Mesenchymal stem cell (in vitro differentiated cells and primary cell): ENCODE measurements around the gene VPS26C.

Experiments used
- DNase-seq: peaks from one replicate; pipeline ENCODE4 v3.0.0-alpha.2; 2013
- H2AFZ ChIP-seq: one replicate; pipeline ENCODE4 v1.6.1; 2013; ENCODE audit warnings: low read depth, mild to moderate bottlenecking, control low read depth, inconsistent platforms, low read length, moderate library complexity
- H2AK5ac ChIP-seq: 2 replicates; pipeline ENCODE4 v1.6.1; 2013; ENCODE audit warnings: low read length, moderate library complexity, mild to moderate bottlenecking, inconsistent platforms; ENCODE audit not compliant: severe bottlenecking
- H2BK120ac ChIP-seq: one replicate; pipeline ENCODE4 v1.6.1; 2013; ENCODE audit warnings: low read depth, mild to moderate bottlenecking, inconsistent platforms, low read length, moderate library complexity
- H2BK12ac ChIP-seq, 2 experiments: one replicate each; pipeline ENCODE4 v1.6.1; 2013; ENCODE audit warnings: inconsistent platforms in 2 of 2, low read length in 2 of 2, mild to moderate bottlenecking in 2 of 2, moderate library complexity in 2 of 2, control low read depth in 1 of 2
- H2BK15ac ChIP-seq: one replicate; pipeline ENCODE4 v1.6.1; 2013; ENCODE audit warnings: mild to moderate bottlenecking, low read depth, inconsistent platforms; ENCODE audit not compliant: poor library complexity, severe bottlenecking
- H2BK5ac ChIP-seq: 2 replicates; pipeline ENCODE4 v1.6.1; 2013; ENCODE audit warnings: low read depth, mild to moderate bottlenecking, low read length, control low read depth, inconsistent platforms; ENCODE audit not compliant: poor library complexity, severe bottlenecking
- H3K14ac ChIP-seq, 2 experiments: one replicate each; pipeline ENCODE4 v1.6.1; 2013; ENCODE audit warnings: inconsistent platforms in 2 of 2, low read length in 2 of 2, control low read depth in 1 of 2, mild to moderate bottlenecking in 1 of 2, moderate library complexity in 1 of 2
- H3K18ac ChIP-seq, 2 experiments: one replicate each; pipeline ENCODE4 v1.6.1; 2013; ENCODE audit warnings: inconsistent platforms in 2 of 2, low read length in 2 of 2, control low read depth in 1 of 2, low read depth in 1 of 2, mild to moderate bottlenecking in 1 of 2
- H3K23ac ChIP-seq, 2 experiments: one replicate each; pipeline ENCODE4 v1.6.1; 2013; ENCODE audit warnings: inconsistent platforms in 2 of 2, low read length in 2 of 2, mild to moderate bottlenecking in 2 of 2, moderate library complexity in 2 of 2, control low read depth in 1 of 2
- H3K27ac ChIP-seq: 2 replicates; pipeline ENCODE4 v1.5.1; 2013; ENCODE audit warnings: mild to moderate bottlenecking, moderate library complexity, low read length, control low read depth, inconsistent platforms; ENCODE audit not compliant: poor library complexity, severe bottlenecking
- H3K27me3 ChIP-seq, 2 experiments: 2 replicates each; pipeline versions ENCODE4 v1.6.1 to v1.7.0; 2013; ENCODE audit warnings: low read length in 2 of 2, mild to moderate bottlenecking in 2 of 2, moderate library complexity in 2 of 2, control low read depth in 1 of 2, inconsistent platforms in 1 of 2; ENCODE audit not compliant: control insufficient read depth in 1 of 2, insufficient read depth in 1 of 2
- H3K36me3 ChIP-seq, 2 experiments: 2 replicates each; pipeline versions ENCODE4 v1.6.1 to v1.7.0; 2013; ENCODE audit warnings: low read length in 2 of 2, control low read depth in 1 of 2, inconsistent platforms in 1 of 2, low read depth in 1 of 2, mild to moderate bottlenecking in 1 of 2; ENCODE audit not compliant: insufficient read depth in 2 of 2, control insufficient read depth in 1 of 2
- H3K4ac ChIP-seq, 2 experiments: one replicate each; pipeline ENCODE4 v1.6.1; 2013; ENCODE audit warnings: inconsistent platforms in 2 of 2, low read length in 2 of 2, mild to moderate bottlenecking in 2 of 2, moderate library complexity in 2 of 2, control low read depth in 1 of 2, low read depth in 1 of 2
- H3K4me1 ChIP-seq: 2 replicates; pipeline ENCODE4 v1.6.1; 2013; ENCODE audit warnings: low read depth, low read length, control low read depth; ENCODE audit not compliant: control insufficient read depth, insufficient read depth
- H3K4me2 ChIP-seq: 2 replicates; pipeline ENCODE4 v1.6.1; 2013; ENCODE audit warnings: low read length, mild to moderate bottlenecking, inconsistent platforms; ENCODE audit not compliant: poor library complexity, severe bottlenecking
- H3K4me3 ChIP-seq, 2 experiments: 2 replicates each; pipeline versions ENCODE4 v1.5.1 to v1.7.0; 2013; ENCODE audit warnings: low read length in 2 of 2, mild to moderate bottlenecking in 2 of 2, control low read depth in 1 of 2, low read depth in 1 of 2; ENCODE audit not compliant: insufficient read depth in 1 of 2
- H3K79me1 ChIP-seq: replicated peaks from 2 replicates; pipeline ENCODE4 v1.6.1; 2013; ENCODE audit warnings: mild to moderate bottlenecking, control low read depth, low read length, inconsistent platforms; ENCODE audit not compliant: poor library complexity, severe bottlenecking
- H3K9ac ChIP-seq: 2 replicates; pipeline ENCODE4 v1.7.0; 2013; ENCODE audit warnings: mild to moderate bottlenecking, low read length, moderate library complexity
- H3K9me3 ChIP-seq: 2 replicates; pipeline ENCODE4 v1.7.0; 2013; ENCODE audit warnings: mild to moderate bottlenecking, low read length; ENCODE audit not compliant: control insufficient read depth
- H4K8ac ChIP-seq: one replicate; pipeline ENCODE4 v1.6.1; 2013; ENCODE audit warnings: inconsistent platforms, mild to moderate bottlenecking, low read length, moderate library complexity
- H4K91ac ChIP-seq: one replicate; pipeline ENCODE4 v1.6.1; 2013; ENCODE audit warnings: mild to moderate bottlenecking, low read length, inconsistent platforms
- WGBS: methylation state at CpG from one replicate; pipeline ENCODE4 v1.1.7; 2013; ENCODE audit warnings: mixed read lengths; 5-methylcytosine and 5-hydroxymethylcytosine counted together

VPS26C gene

DNA sequence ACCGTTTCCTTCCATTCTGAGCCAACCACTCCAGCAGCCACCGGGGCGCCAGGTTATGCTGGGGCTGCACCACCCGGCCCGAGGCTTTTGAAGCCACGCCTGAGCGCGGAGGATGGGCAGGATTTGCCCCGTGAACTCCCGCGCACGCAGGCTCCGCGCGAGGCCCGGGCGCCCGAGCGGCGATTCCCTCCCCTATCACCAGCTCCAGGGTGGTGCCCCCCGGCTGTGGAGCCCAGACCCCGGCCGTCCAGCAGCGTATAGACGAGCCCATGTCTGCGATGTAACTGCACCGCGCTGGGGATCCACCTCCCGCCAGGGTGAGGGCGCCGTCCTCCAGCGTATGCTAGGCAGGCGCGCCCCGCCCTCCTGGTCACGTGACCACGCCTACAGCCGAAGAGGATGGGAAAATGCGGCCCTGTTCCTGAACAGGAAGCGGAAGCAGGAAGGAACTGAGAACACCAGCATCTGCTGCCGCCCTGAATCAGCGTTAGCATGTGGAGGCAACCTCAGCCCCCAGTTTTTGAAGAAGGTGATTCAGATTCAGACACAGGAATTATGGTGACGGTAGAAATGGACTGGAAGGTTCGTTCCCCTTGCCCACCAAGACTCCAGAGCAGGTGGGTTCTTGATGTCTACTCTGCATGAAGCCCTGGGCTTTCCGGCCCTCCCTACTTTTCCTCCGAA is 46.0 kb downstream of the VPS26C start:
- no peak overlapping the region for H2BK120ac ChIP-seq
- H3K27ac ChIP-seq = no peak overlapping the region
- no peaks in the 10 kb centered on the region for H3K27me3 ChIP-seq
- H3K9ac ChIP-seq = peak overlapping the region; percentile 93
- peaks cover 8% of the 10 kb centered on the region for H3K79me1 ChIP-seq
- DNase-seq = peak; percentile 72
- peak overlapping the region; percentile 9 to 91 for H3K4me3 ChIP-seq
- H2BK15ac ChIP-seq = no peak overlapping the region
- no peak overlapping the region for H2AK5ac ChIP-seq
- H3K4me2 ChIP-seq = peak overlapping the region; percentile 45
- peak overlapping the region; percentile 16 to 56 for H3K18ac ChIP-seq
- H3K9me3 ChIP-seq = no peaks in the 10 kb centered on the region
- H4K8ac ChIP-seq = peak overlapping the region; percentile 66
- no peak overlapping the region for H4K91ac ChIP-seq
- 46% methylated on average over 46 of the region's 46 CpGs for WGBS
- peaks cover 33 to 47% of the 10 kb centered on the region in 2 experiments for H3K36me3 ChIP-seq
- H2AFZ ChIP-seq = peak overlapping the region; percentile 46
- H2BK5ac ChIP-seq = no peak overlapping the region
- H2BK12ac ChIP-seq = no peak overlapping the region
- H3K14ac ChIP-seq = no peak overlapping the region
- H3K4me1 ChIP-seq = peaks cover 2% of the 10 kb centered on the region
- H3K4ac ChIP-seq = peak overlapping the region in 1 of 2 experiments; percentile 7
- H3K23ac ChIP-seq = no peak overlapping the region

DNA sequence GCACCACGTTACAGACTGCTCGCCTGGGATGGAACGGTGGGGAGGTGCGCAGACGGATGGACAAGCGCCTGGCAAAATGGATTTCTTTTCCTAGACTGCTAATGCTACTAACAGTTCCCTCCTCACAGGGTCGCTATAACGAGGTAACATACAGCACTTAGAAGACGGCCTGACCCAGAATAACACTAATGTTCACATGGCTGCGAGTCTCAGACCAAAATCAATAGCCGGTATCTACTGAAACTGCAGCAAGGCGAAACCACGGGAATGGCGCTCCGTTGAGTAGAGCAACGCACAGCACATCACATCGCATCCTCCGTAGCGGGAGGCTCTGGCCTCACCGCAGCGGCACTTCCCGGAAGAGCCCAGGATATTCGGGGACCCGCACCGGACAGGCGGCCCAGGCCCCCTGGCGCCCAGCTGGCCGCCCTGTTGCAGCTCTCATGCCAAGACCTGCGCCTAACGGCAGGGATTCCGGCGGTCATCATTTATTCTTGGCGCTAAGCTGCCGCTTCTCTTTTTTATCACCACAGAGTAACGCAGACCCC is 46.6 kb downstream of the VPS26C start:
- no peak overlapping the region for H2BK5ac ChIP-seq
- H4K91ac ChIP-seq = no peak overlapping the region
- H3K4me3 ChIP-seq = peak overlapping the region; percentile 9 to 91
- H3K27me3 ChIP-seq = no peaks in the 10 kb centered on the region
- peak overlapping the region; percentile 93 for H3K9ac ChIP-seq
- peak overlapping the region; percentile 46 for H2AFZ ChIP-seq
- H3K14ac ChIP-seq = no peak overlapping the region
- H2BK120ac ChIP-seq = no peak overlapping the region
- no peak overlapping the region for H3K27ac ChIP-seq
- H3K4me2 ChIP-seq = peak overlapping the region; percentile 45
- H3K18ac ChIP-seq = peak overlapping the region in 1 of 2 experiments; percentile 16
- H2BK12ac ChIP-seq = no peak overlapping the region
- H3K23ac ChIP-seq = no peak overlapping the region
- 51% methylated on average over 35 of the region's 35 CpGs for WGBS
- H4K8ac ChIP-seq = peak overlapping the region; percentile 79
- H2BK15ac ChIP-seq = no peak overlapping the region
- peaks cover 7% of the 10 kb centered on the region for H3K79me1 ChIP-seq
- no peak overlapping the region for H2AK5ac ChIP-seq
- DNase-seq = no peak
- H3K9me3 ChIP-seq = no peaks in the 10 kb centered on the region
- peak overlapping the region in 1 of 2 experiments; percentile 53 for H3K4ac ChIP-seq
- peaks cover 28 to 41% of the 10 kb centered on the region in 2 experiments for H3K36me3 ChIP-seq
- peaks cover 2% of the 10 kb centered on the region for H3K4me1 ChIP-seq

DNA sequence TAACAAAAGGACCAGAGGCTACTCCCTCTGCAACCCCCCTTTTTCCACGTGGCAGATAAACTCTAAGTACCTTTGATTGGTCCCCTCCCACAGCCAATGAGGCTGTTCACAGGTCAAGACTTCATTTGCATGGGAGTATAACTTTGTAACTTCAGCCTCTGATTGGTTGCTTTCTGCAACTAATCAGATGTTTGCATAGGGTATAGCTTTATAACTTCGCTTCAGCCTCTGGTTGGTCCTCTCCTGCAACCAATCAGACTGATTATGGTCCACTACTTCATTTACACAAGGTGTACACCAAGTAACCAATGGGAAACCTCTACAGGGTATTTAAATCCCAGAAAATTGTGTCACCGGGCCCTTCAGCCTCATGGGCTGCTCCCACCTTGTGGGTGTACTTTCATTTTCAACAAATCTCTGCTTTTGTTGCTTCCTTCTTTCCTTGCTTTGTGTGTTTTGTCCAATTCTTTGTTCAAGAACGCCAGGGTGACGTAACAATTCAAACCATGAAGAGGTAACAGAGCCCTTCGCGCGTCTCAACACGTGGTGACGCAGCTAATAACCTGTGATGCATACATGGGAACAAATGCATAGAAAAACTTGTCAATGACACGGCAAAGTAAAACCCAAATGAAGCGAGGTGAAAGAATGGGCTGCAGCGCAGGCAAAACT is 47.2 kb downstream of the VPS26C start:
- peak overlapping the region in 1 of 2 experiments; percentile 91 for H3K4me3 ChIP-seq
- no peak for DNase-seq
- no peak overlapping the region for H3K23ac ChIP-seq
- no peak overlapping the region for H3K4ac ChIP-seq
- no peak overlapping the region for H2BK5ac ChIP-seq
- 95% methylated on average over 13 of the region's 13 CpGs for WGBS
- H2BK15ac ChIP-seq = no peak overlapping the region
- H2AFZ ChIP-seq = no peak overlapping the region
- H3K14ac ChIP-seq = no peak overlapping the region
- H4K8ac ChIP-seq = peak overlapping the region; percentile 79
- peak overlapping the region; percentile 93 for H3K9ac ChIP-seq
- H4K91ac ChIP-seq = no peak overlapping the region
- no peak overlapping the region for H2BK120ac ChIP-seq
- H2BK12ac ChIP-seq = no peak overlapping the region
- peaks cover 24 to 35% of the 10 kb centered on the region in 2 experiments for H3K36me3 ChIP-seq
- H2AK5ac ChIP-seq = no peak overlapping the region
- H3K4me2 ChIP-seq = no peak overlapping the region
- H3K27ac ChIP-seq = no peak overlapping the region
- H3K9me3 ChIP-seq = no peaks in the 10 kb centered on the region
- no peaks in the 10 kb centered on the region for H3K27me3 ChIP-seq
- peaks cover 2% of the 10 kb centered on the region for H3K4me1 ChIP-seq
- peaks cover 7% of the 10 kb centered on the region for H3K79me1 ChIP-seq
- no peak overlapping the region for H3K18ac ChIP-seq

DNA sequence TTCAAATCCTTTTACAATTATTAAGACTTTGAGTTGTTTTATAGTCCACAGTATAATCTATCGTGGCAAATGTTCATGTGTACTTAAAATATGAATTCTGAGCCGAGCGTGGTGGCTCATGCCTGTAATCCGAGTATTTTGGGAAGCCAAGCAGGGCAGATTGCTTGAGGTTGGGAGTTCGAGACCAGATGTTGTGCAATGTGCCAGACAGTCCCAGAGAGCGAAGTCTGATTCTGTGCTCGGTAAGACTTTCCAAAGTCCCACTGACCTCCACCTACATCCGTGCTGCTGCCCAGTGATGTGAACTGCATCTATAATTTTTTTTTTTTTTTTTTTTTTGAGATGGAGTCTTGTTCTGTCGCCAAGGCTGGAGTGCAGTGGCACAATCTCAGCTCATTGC is 52.2 kb downstream of the VPS26C start:
- DNase-seq = no peak
- Histone ChIP-seq H2BK5ac (no peak overlapping the region), H3K79me1 (peaks cover 2% of the 10 kb centered on the region), H2BK12ac (no peak overlapping the region), H3K23ac (no peak overlapping the region), H3K4ac (no peak overlapping the region), H2AFZ (no peak overlapping the region), H3K4me3 (no peak overlapping the region), H3K27ac (no peak overlapping the region), H3K9ac (no peak overlapping the region), H2AK5ac (no peak overlapping the region), H3K9me3 (no peaks in the 10 kb centered on the region), H3K4me1 (peaks cover 2% of the 10 kb centered on the region), H2BK120ac (no peak overlapping the region), H2BK15ac (no peak overlapping the region), H3K14ac (no peak overlapping the region), H3K18ac (no peak overlapping the region), H4K91ac (no peak overlapping the region), H3K4me2 (no peak overlapping the region), H3K27me3 (no peaks in the 10 kb centered on the region), H4K8ac (no peak overlapping the region), H3K36me3 (peaks cover 0 to 14% of the 10 kb centered on the region in 2 experiments)
- WGBS = 97% methylated on average over 5 of the region's 9 CpGs
